GM21360 (cell line): ENCODE data around the gene RABAC1.
"Not testable (repeated sequence)": the region's sequence is repeated elsewhere in the genome, so short reads cannot be mapped to it uniquely, and the experiment has no call there.

Source experiments
- ATAC-seq: cut with Tn5 transposase; IDR thresholded peaks from one replicate; pipeline ENCODE4 v1.9.1; 2021; ENCODE audit warnings: mild to moderate bottlenecking, moderate library complexity; ENCODE audit not compliant: unreplicated experiment

Gene RABAC1

GRCh38 chr19:41917676-41918075 lies 41.4 kb downstream of the RABAC1 start:
- no peak for ATAC-seq

- no peak for ATAC-seq
These were observed 43.2 kb downstream of the RABAC1 start for GRCh38 chr19:41915776-41916414.

- ATAC-seq, result no peak
These were observed 43.9 kb downstream of the RABAC1 start for GRCh38 chr19:41915021-41915775.

- ATAC-seq, result not testable (repeated sequence)
These were observed 44.7 kb downstream of the RABAC1 start for GRCh38 chr19:41914424-41914834.

DNA sequence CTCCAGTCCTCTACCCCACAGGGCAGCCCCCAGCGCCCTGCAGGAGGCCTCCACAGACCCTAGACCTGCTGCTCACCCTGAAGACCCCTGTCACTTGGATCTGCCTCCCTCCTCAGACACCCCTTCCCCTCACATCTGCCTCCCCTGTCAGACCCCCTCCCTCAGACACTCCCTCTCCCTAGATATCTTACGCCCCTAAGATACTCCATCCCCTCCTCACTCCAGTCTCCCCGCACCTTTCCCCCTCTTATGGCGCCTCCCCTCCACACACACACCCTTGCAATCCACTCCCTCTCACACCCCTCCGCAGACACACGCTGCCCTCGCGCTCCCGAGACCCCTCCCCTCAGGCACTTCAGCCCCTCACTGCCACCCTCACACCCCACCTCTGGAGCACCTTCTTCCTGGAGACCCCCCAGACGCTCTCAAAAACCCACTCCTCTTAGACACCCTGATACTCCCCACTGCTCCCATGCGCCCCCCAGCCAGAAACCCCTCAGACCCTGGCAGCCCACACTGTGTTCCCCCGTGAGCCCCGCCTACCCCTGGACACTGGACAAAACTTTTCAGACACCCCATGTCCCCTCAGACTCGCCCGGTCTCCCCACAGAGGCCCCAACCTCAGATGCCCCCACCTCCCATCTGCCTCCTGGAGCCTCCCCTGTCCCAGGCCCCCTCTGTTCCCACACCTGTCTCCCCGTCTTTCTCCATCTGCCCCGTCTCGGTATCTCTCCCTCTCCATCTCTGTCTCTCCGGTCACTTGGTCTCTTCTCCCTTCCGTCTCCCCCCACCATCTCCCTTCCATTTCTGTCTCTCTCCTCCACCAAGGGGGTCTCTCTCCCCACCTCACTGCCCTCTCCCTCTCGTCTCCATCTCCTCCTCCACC lies 45.3 kb downstream of the RABAC1 start:
- ATAC-seq, result no peak

DNA sequence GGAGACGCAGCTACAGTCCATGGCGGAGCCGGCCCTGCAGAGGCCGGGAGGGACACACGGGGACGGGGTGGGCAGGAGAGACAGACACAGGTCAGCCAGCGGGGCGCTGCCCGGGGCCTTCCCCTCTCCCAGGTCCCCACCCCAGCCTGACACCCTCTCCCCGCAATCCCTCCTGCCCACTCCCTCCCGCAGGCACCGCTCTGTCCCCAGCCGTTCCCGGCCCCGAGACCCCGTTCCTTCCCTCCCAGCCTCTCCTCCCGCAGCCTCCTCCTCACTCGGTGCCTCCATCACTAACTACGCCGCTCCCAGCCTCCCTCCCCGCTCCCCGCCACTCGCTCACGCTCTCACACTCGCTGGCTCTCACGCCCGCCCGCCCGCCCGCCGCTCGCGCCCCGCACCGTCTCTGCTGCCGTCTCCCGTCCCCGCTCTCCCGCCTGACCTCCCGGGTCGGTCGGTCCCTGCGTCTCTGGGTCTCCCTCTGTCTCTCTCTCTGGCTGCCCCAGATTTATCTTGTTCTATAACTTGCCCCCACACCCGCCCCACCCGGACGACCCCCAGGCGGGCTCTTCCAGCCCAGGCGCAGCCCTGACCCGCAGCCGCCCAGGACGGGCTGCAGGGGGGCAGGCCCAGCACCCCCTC lies 46.1 kb downstream of the RABAC1 start:
- no peak for ATAC-seq

- no peak for ATAC-seq
These were observed 47.0 kb downstream of the RABAC1 start for GRCh38 chr19:41911889-41912731.

GRCh38 chr19:41910992-41911888 lies 47.9 kb downstream of the RABAC1 start:
- no peak for ATAC-seq

GRCh38 chr19:41910240-41910991 lies 48.7 kb downstream of the RABAC1 start:
- no peak for ATAC-seq

- no peak for ATAC-seq
These were observed 49.4 kb downstream of the RABAC1 start for GRCh38 chr19:41909706-41910105.

DNA sequence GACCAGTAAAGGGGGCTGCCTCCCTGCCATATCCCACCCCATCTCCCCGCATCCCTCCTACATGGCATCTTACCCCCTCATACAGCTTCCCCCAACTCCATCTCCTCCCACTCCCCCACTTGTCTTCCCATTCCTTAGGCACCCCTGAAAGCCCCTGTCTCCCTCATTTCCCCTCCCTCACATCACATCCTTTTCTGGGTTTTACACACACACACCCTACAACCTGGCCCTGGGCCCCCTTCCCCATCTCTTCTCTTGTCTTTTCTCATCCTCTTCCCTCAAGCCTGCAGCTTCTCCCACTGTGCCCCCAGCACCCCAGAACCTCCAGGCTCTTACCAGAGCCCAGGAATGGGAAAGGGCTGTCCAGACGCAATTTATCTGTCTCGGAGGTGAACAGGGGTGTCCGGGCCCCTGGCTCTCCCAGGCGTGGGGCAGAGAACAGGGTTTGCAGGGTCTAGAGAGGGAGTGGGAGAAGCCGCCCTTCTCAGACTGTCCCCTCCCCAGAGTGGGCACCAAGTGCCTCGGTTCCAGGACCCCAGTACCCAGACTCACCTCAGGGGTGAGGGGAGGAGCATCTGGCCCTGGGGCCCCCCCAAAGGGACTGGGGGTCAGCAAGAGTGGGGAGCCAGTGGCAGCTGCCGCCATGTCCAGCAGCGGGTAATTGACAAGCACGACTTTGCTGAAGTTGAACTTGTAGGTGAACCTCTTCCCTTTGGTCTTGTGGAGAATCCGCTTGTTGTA lies 50.2 kb downstream of the RABAC1 start:
- ATAC-seq, result no peak

DNA sequence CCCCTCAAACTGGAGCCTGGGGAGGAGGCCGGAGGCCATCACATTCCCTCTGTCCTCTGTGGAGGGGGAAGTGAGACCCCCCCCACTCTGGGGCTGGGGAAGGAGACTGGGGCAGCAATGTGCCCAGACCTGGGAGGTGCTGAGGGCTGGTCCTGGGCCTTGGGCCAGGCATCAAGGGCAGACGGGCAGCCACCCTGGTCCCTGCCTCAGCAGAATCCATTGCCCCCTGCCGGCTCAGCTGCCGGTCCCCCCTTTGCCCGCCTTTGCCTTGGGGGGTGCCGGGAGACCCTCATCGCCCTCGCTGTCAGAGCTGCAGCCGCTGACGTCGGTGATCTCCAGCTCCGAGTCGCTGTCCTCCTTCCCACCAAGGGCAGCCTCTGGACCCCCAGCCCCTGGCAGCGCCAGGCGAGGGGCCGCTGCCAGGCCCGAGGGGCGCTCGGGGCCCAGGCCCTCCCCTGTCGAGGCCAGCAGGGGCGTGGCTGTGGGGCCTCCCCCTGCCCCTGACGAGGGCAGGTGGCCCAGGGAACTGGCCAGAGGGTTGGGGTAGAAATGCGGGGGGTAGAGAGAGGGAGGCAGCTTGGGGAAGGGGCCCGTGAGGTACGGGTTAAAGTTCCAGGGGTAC lies 51.0 kb downstream of the RABAC1 start:
- no peak for ATAC-seq

DNA sequence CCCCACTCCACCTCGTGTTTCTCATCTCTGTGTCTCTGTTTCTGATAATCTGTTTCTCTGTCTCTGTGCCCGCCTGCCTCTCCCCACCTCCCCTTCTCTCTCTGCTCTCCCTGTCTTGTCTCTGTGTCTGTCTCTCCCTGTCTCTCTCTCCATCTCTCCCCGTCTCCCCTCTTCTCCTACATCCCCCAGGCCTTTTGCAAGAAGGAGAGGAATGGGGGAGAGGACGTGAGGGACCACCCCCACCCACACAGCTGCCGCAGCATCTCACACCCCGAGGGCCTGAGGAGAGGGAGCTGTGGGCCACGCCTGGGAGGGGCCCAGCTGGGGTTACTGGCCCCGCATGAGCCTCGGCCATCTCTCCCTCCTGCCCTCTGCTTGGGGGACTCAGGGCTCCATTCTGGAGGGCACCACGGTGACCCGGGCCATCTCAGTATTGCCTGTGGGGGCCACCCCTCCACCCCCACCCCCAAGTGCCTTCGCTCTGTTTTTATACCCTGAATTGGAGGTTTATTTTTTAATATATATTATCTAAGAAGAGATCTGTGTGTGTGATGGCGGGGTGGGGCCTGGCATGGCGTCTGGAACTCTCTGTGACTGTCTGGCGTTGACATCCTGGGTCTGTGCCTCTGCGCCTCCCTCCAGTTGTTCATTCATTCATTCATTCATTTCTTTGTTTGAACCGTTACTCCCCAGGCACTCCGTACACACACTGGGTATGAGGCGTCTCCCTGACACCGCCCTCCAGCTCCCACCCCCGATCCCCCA lies 52.0 kb downstream of the RABAC1 start:
- ATAC-seq, result no peak
